GM12878 (cell line): ENCODE data around the gene NODAL. TPM values are rescaled to one million over a fixed set of nuclear protein-coding genes. Genes with fewer than 3 reads are reported as not detected.

Experiments
- ATAC-seq: fragments of 200-7000 bp; cut with Tn5 transposase; 3 replicates; pipeline ENCODE4 v1.9.1; 2020; ENCODE audit warnings: mild to moderate bottlenecking, moderate library complexity
- BruUV-seq: library from RNA; stranded (reverse); fragments of 400-500 nt; replicated peaks from 2 replicates; lab custom pipeline; 2021; lab: Mats Ljungman, UMichigan
- CTCF ChIA-PET: fragments of 300-600 bp; sonication (Branson Sonifier 250); formaldehyde crosslinking; extraction: SDS; loops from one replicate; lab custom pipeline; 2021; ENCODE audit warnings: inconsistent platforms; lab: Yijun Ruan, JAX
- POLR2A ChIA-PET: fragments of 350-600 bp; formaldehyde crosslinking; extraction: SDS; loops from one replicate; lab custom pipeline; 2021; ENCODE audit warnings: inconsistent platforms; lab: Charles Lee
- RAD21 ChIA-PET: fragments of 300-600 bp; sonication (Branson Sonifier 250); formaldehyde crosslinking; loops from one replicate; lab custom pipeline; 2023; ENCODE audit warnings: antibody characterized with exemption; ENCODE audit not compliant: unreplicated experiment; lab: Charles Lee
- SMC1A ChIA-PET: fragments of 300-600 bp; sonication (Branson Sonifier 250); formaldehyde crosslinking; loops from one replicate; lab custom pipeline; 2023; ENCODE audit not compliant: unreplicated experiment, uncharacterized antibody; lab: Charles Lee
- DNase-seq: peaks from one replicate; pipeline ENCODE4 v3.0.0-alpha.2; 2011; ENCODE audit warnings: low read depth, low spot score
- FAIRE-seq: peaks from 3 replicates; lab custom pipeline; 2011; peaks lifted over from hg19 to GRCh38; lab: Jason Lieb, UNC
- H2AFZ ChIP-seq: 2 replicates; pipeline ENCODE4 v1.6.0; 2011; ENCODE audit warnings: low read depth, low read length, control low read depth; ENCODE audit not compliant: control insufficient read depth
- H3K27ac ChIP-seq: 2 replicates; pipeline ENCODE4 v1.5.1; 2011; ENCODE audit warnings: control low read depth; ENCODE audit not compliant: control insufficient read depth, insufficient read depth
- H3K27me3 ChIP-seq, 2 experiments: replicated peaks in 1 of 2; 2 replicates each; pipeline versions ENCODE4 v1.6.0 to v1.6.1; 2011; ENCODE audit warnings: low read length in 1 of 2; ENCODE audit not compliant: control insufficient read depth in 2 of 2, insufficient read depth in 2 of 2
- H3K36me3 ChIP-seq, 2 experiments: 2 replicates each; pipeline ENCODE4 v1.5.1; 2011; ENCODE audit warnings: low read length in 1 of 2; ENCODE audit not compliant: control insufficient read depth in 2 of 2, insufficient read depth in 2 of 2
- H3K4me1 ChIP-seq: 2 replicates; pipeline ENCODE4 v1.6.1; 2011; ENCODE audit warnings: mild to moderate bottlenecking, low read length, moderate library complexity, mixed read lengths; ENCODE audit not compliant: control insufficient read depth, insufficient read depth
- H3K4me2 ChIP-seq: 2 replicates; pipeline ENCODE4 v1.6.0; 2011; ENCODE audit warnings: control low read depth; ENCODE audit not compliant: control insufficient read depth, insufficient read depth
- H3K4me3 ChIP-seq: fragments of 200-600 bp; sonication (generic); 2 replicates; pipeline ENCODE4 v1.5.1; 2016
- H3K79me2 ChIP-seq: 2 replicates; pipeline ENCODE4 v1.6.0; 2011; ENCODE audit warnings: low read length; ENCODE audit not compliant: control insufficient read depth, insufficient read depth
- H3K9ac ChIP-seq: 2 replicates; pipeline ENCODE4 v1.8.0; 2011; ENCODE audit warnings: low read length, control low read depth, mixed read lengths; ENCODE audit not compliant: control insufficient read depth, insufficient read depth
- H3K9me3 ChIP-seq: replicated peaks from 3 replicates; pipeline ENCODE4 v1.5.1; 2011; ENCODE audit warnings: mild to moderate bottlenecking, low read length; ENCODE audit not compliant: control insufficient read depth, insufficient read depth
- H4K20me1 ChIP-seq: 2 replicates; pipeline ENCODE4 v1.6.0; 2011; ENCODE audit not compliant: control insufficient read depth, insufficient read depth
- HDAC6 ChIP-seq: fragments of 200-600 bp; sonication (generic); IDR thresholded peaks from one replicate; pipeline ENCODE4 v1.8.0; 2017; ENCODE audit warnings: antibody characterized with exemption; ENCODE audit not compliant: unreplicated experiment
- MTA3 ChIP-seq: IDR thresholded peaks from 2 replicates; pipeline ENCODE4 v1.6.1; 2012; ENCODE audit warnings: low read length, inconsistent platforms, borderline replicate concordance
- PML ChIP-seq: IDR thresholded peaks from 2 replicates; pipeline ENCODE4 v1.6.1; 2012; ENCODE audit warnings: low read length, inconsistent platforms
- SKIL ChIP-seq: fragments of 450-650 bp; IDR thresholded peaks from 2 replicates; pipeline ENCODE4 v1.6.1; 2017; ENCODE audit warnings: mild to moderate bottlenecking, low read depth, inconsistent platforms; ENCODE audit not compliant: poor library complexity, severe bottlenecking
- TAF1 ChIP-seq: IDR thresholded peaks from 2 replicates; pipeline ENCODE4 v1.6.1; 2011; ENCODE audit warnings: mild to moderate bottlenecking, low read depth, low read length, borderline replicate concordance
- YY1 ChIP-seq: IDR thresholded peaks from 2 replicates; pipeline ENCODE4 v1.6.1; 2011; ENCODE audit warnings: low read depth, mild to moderate bottlenecking, low read length
- WGBS: methylation state at CpG from one replicate; pipeline ENCODE4 v1.1.6; 2016; ENCODE audit warnings: low lambda C conversion rate; ENCODE audit not compliant: insufficient replicate concordance, insufficient coverage; ENCODE audit errors: missing lambda C conversion rate; 5-methylcytosine and 5-hydroxymethylcytosine counted together
- in situ Hi-C: fragments of 300-500 bp; cut with MboI; formaldehyde crosslinking; loops from 9 replicates; pipeline ENCODE4 v1.14.3; 2018; ENCODE audit warnings: mixed read lengths
- intact Hi-C: fragments of 100-400 bp; cut with micrococcal nuclease; formaldehyde crosslinking; loops from one replicate; pipeline ENCODE4 v1.14.2; 2022; ENCODE audit not compliant: unreplicated experiment
- polyA plus RNA-seq, 11 experiments: library from polyadenylated mRNA; depleted of rRNA in 4 of 11; unstranded in 6 of 11; stranded (reverse) in 5 of 11; fragments of >200 nt; fragmentation: Nextera tagmentation in 4 of 11; fragmentation: Illumina TruSeq in 1 of 11; extraction: Ambion mirVana in 4 of 11; extraction: Trizol in 1 of 11; gene quantifications; 1 replicate in 1 of 11; 2 replicates in 10 of 11; pipeline versions ENCODE4 v1.2.1 to v1.2.3, GENCODE V29; 2011 to 2016; ENCODE audit warnings: inconsistent platforms in 2 of 11, missing spikeins in 2 of 11, low read depth in 1 of 11
- total RNA-seq, 4 experiments: library from RNA; depleted of rRNA in 3 of 4; stranded (reverse); fragments of >200 nt in 3 of 4; fragmentation: Illumina TruSeq in 1 of 4; extraction: Trizol in 1 of 4; gene quantifications; 2 replicates each; pipeline versions ENCODE4 v1.2.1 to v1.2.3, GENCODE V29; 2013 to 2021
- TF ChIP-seq, protein P1 (sequence below): fragments of 450-650 bp; formaldehyde crosslinking; IDR thresholded peaks from 2 replicates; pipeline ENCODE4 v1.4.0; 2022; ENCODE audit warnings: mild to moderate bottlenecking, moderate library complexity
- TF ChIP-seq, protein P2 (sequence below): fragments of 450-650 bp; IDR thresholded peaks from 2 replicates; pipeline ENCODE4 v1.6.1; 2014; ENCODE audit warnings: mild to moderate bottlenecking
- TF ChIP-seq, protein P3 (sequence below): IDR thresholded peaks from 2 replicates; pipeline ENCODE4 v1.6.1; 2012; ENCODE audit warnings: low read depth, low read length, improper control_type of control experiment

Gene NODAL
- total and polyA plus RNA-seq, 10 of the 15 experiments (the other 5 are each of a cell fraction or from before 2014, with no cell fraction given), result not detected

DNA sequence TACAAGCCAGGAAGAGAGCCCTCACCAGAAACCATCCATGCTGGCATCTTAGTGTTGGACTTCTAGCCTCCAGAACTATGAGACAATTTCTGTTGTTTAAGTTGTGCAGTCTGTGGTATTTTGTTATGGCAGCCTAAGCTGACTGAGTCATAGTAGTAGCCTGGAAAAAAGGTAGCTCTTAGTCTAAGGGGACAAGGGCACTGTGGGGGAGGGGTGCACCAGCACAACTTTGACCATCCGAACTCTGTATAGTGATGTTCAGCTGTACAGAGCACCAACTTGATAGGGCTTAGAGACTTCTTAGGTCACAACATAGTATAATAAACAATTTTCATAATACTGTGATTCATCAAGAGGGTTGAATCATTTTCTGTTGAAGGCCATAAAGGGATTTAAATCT is 23.3 kb downstream of the NODAL start:
- Histone ChIP-seq H3K9me3 (no peaks in the 10 kb centered on the region), H2AFZ (no peak overlapping the region), H4K20me1 (no peaks in the 10 kb centered on the region; the same call in 1 of the 2 replicates), H3K4me1 (peaks cover 17% of the 10 kb centered on the region), H3K36me3 (peaks cover 3 to 9% of the 10 kb centered on the region in 2 experiments; a peak in 3 of 4 replicates), H3K4me3 (no peak overlapping the region), H3K9ac (no peak overlapping the region; the same call in 1 of the 2 replicates), H3K4me2 (no peak overlapping the region), H3K27ac (no peak overlapping the region), H3K79me2 (peaks cover 6% of the 10 kb centered on the region), H3K27me3 (no peaks in the 10 kb centered on the region)
- in situ Hi-C loops, result no loop called here
- TF ChIP-seq MTA3, result no peak
- intact Hi-C loops, result no loop called here
- RAD21 ChIA-PET, result no interaction called here
- POLR2A ChIA-PET, result interaction anchor here (1.9 kb wide), 1 partner anchor 13 kb away, joined by 5 read pairs; no protein-coding TSS in a partner anchor
- FAIRE-seq (no peak), DNase-seq (no peak), ATAC-seq (no peak; the same call in 2 of the 3 replicates)
- 100% methylated on average over 1 of the region's 1 CpG for WGBS
- CTCF ChIA-PET, result interaction anchor here (0.9 kb wide), 1 partner anchor 9 kb away, joined by 3 read pairs; no protein-coding TSS in a partner anchor
- no TSS peak for BruUV-seq
- SMC1A ChIA-PET, result interaction anchor here (1.6 kb wide), 1 partner anchor 15 kb away, joined by 4 read pairs; the partner anchor contains the start of gene EIF4EBP2

DNA sequence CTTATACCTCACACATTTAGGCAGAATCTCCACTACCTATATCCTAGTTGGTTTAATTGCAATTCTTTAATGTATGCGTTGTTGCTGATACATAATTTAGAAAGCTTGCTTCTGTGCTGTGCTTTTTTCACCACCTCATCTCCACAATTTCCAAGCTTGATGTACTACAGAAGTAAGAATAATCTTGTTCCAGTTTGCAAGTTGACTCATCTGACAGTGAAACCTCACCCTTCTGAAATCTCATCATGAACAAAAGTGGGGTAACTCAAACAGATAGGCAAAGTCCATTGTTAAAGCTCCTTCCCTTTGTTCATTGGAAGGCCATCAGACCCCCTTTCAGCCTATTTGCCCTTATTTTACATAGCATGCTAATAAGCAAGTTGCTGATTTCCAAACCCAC is 23.9 kb downstream of the NODAL start:
- Histone ChIP-seq H3K27ac (peak overlapping the region; percentile 24; the same call in 1 of the 2 replicates), H3K27me3 (no peaks in the 10 kb centered on the region), H3K4me2 (no peak overlapping the region), H3K4me1 (peaks cover 20% of the 10 kb centered on the region), H3K79me2 (peaks cover 12% of the 10 kb centered on the region), H3K4me3 (no peak overlapping the region), H3K9ac (no peak overlapping the region), H4K20me1 (no peaks in the 10 kb centered on the region; the same call in 1 of the 2 replicates), H3K36me3 (peaks cover 3 to 9% of the 10 kb centered on the region in 2 experiments; a peak in 3 of 4 replicates), H2AFZ (no peak overlapping the region), H3K9me3 (no peaks in the 10 kb centered on the region)
- ChIA-PET CTCF (interaction anchor here (0.9 kb wide), 1 partner anchor 302 kb away, joined by 3 read pairs; no protein-coding TSS in a partner anchor), RAD21 (no interaction called here), POLR2A (interaction anchor here (0.5 to 1.9 kb wide), 2 partner anchors 12 to 190 kb away, joined by 3 to 5 read pairs; no protein-coding TSS in a partner anchor), SMC1A (interaction anchor here (1.0 to 1.6 kb wide), 2 partner anchors 14 to 28 kb away, joined by 4 read pairs; partner anchors contain the start of gene EIF4EBP2)
- peak; percentile 38; the same call in 2 of the 3 replicates for ATAC-seq
- in situ Hi-C loops, result no loop called here
- BruUV-seq, result no TSS peak
- no peak for DNase-seq
- 59% methylated on average over 1 of the region's 1 CpG for WGBS
- intact Hi-C loops, result no loop called here
- FAIRE-seq, result no peak
- TF ChIP-seq YY1, result no peak
- TF ChIP-seq, protein P1, sequence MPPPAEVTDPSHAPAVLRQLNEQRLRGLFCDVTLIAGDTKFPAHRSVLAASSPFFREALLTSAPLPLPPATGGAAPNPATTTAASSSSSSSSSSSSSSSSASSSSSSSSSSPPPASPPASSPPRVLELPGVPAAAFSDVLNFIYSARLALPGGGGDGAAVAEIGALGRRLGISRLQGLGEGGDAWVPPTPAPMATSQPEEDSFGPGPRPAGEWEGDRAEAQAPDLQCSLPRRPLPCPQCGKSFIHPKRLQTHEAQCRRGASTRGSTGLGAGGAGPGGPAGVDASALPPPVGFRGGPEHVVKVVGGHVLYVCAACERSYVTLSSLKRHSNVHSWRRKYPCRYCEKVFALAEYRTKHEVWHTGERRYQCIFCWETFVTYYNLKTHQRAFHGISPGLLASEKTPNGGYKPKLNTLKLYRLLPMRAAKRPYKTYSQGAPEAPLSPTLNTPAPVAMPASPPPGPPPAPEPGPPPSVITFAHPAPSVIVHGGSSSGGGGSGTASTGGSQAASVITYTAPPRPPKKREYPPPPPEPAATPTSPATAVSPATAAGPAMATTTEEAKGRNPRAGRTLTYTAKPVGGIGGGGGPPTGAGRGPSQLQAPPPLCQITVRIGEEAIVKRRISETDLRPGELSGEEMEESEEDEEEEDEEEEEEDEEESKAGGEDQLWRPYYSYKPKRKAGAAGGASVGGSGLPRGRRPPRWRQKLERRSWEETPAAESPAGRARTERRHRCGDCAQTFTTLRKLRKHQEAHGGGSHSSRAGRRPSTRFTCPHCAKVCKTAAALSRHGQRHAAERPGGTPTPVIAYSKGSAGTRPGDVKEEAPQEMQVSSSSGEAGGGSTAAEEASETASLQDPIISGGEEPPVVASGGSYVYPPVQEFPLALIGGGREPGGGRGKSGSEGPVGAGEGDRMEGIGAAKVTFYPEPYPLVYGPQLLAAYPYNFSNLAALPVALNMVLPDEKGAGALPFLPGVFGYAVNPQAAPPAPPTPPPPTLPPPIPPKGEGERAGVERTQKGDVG (CRISPR knock-in tag), result no peak
- TF ChIP-seq SKIL, result no peak
- TF ChIP-seq, protein P2, sequence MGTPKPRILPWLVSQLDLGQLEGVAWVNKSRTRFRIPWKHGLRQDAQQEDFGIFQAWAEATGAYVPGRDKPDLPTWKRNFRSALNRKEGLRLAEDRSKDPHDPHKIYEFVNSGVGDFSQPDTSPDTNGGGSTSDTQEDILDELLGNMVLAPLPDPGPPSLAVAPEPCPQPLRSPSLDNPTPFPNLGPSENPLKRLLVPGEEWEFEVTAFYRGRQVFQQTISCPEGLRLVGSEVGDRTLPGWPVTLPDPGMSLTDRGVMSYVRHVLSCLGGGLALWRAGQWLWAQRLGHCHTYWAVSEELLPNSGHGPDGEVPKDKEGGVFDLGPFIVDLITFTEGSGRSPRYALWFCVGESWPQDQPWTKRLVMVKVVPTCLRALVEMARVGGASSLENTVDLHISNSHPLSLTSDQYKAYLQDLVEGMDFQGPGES, result no peak
- no peak for TF ChIP-seq TAF1
- no peak for TF ChIP-seq PML
- TF ChIP-seq, protein P3, sequence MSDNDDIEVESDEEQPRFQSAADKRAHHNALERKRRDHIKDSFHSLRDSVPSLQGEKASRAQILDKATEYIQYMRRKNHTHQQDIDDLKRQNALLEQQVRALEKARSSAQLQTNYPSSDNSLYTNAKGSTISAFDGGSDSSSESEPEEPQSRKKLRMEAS, result no peak
- no peak for TF ChIP-seq HDAC6
